ENCODE data around the gene SRC.
A peak's percentile ranks its signal among the peaks of the same experiment; 100 is the strongest.

The SRC gene

GRCh38 chr20:37345339-37346235 lies at the start of gene SRC:
SRC (plus strand) TSS chr20:37346140; CDS start chr20:37384154, 38,014 bp downstream.
- DNase-seq (ENCODE audit: low read depth in 1 of 2, low spot score in 1 of 2): peak; percentile 88 to 92
- in situ Hi-C loops (cut with HindIII; ENCODE audit: low pct_unique_long_range_greater_than_20kb, low sequenced_read_pairs): no loop called here
- no peak for TF ChIP-seq JUND (IDR thresholded peaks at IDR 0.05; ENCODE audit: low read depth)

- no peak for DNase-seq (ENCODE audit: low read depth in 1 of 2, low spot score in 1 of 2)
- in situ Hi-C loops (cut with HindIII; ENCODE audit: low pct_unique_long_range_greater_than_20kb, low sequenced_read_pairs): no loop called here
- no peak for TF ChIP-seq JUND (IDR thresholded peaks at IDR 0.05; ENCODE audit: low read depth)
Observed at GRCh38 chr20:37296371-37296770, 49.6 kb upstream of the SRC start.

GRCh38 chr20:37297066-37297736 lies 48.7 kb upstream of the SRC start:
- no peak for TF ChIP-seq JUND (IDR thresholded peaks at IDR 0.05; ENCODE audit: low read depth)
- no peak for DNase-seq (ENCODE audit: low read depth in 1 of 2, low spot score in 1 of 2)

GRCh38 chr20:37298190-37298939 lies 47.6 kb upstream of the SRC start:
- no peak for DNase-seq (ENCODE audit: low read depth in 1 of 2, low spot score in 1 of 2)
- TF ChIP-seq JUND (IDR thresholded peaks at IDR 0.05; ENCODE audit: low read depth): no peak
- in situ Hi-C loops (cut with HindIII; ENCODE audit: low pct_unique_long_range_greater_than_20kb, low sequenced_read_pairs): no loop called here

More at GRCh38 chr20:37297066-37297736, 48.7 kb upstream of the SRC start:
- in situ Hi-C loops (cut with HindIII; ENCODE audit: low pct_unique_long_range_greater_than_20kb, low sequenced_read_pairs): no loop called here

GRCh38 chr20:37299718-37300528 lies 46.0 kb upstream of the SRC start:
- DNase-seq (ENCODE audit: low read depth in 1 of 2, low spot score in 1 of 2): no peak
- no peak for TF ChIP-seq JUND (IDR thresholded peaks at IDR 0.05; ENCODE audit: low read depth)
- in situ Hi-C loops (cut with HindIII; ENCODE audit: low pct_unique_long_range_greater_than_20kb, low sequenced_read_pairs): no loop called here

- in situ Hi-C loops (cut with HindIII; ENCODE audit: low pct_unique_long_range_greater_than_20kb, low sequenced_read_pairs): no loop called here
- no peak for DNase-seq (ENCODE audit: low read depth in 1 of 2, low spot score in 1 of 2)
- no peak for TF ChIP-seq JUND (IDR thresholded peaks at IDR 0.05; ENCODE audit: low read depth)
Observed at GRCh38 chr20:37301120-37301519, 44.8 kb upstream of the SRC start.

- in situ Hi-C loops (cut with HindIII; ENCODE audit: low pct_unique_long_range_greater_than_20kb, low sequenced_read_pairs): no loop called here
- no peak for DNase-seq (ENCODE audit: low read depth in 1 of 2, low spot score in 1 of 2)
- TF ChIP-seq JUND (IDR thresholded peaks at IDR 0.05; ENCODE audit: low read depth): no peak
Observed at GRCh38 chr20:37301558-37301957, 44.4 kb upstream of the SRC start.

- in situ Hi-C loops (cut with HindIII; ENCODE audit: low pct_unique_long_range_greater_than_20kb, low sequenced_read_pairs): no loop called here
- no peak for DNase-seq (ENCODE audit: low read depth in 1 of 2, low spot score in 1 of 2)
- no peak for TF ChIP-seq JUND (IDR thresholded peaks at IDR 0.05; ENCODE audit: low read depth)
Observed at GRCh38 chr20:37302981-37303380, 43.0 kb upstream of the SRC start.

GRCh38 chr20:37303637-37304036 lies 42.3 kb upstream of the SRC start:
- no peak for DNase-seq (ENCODE audit: low read depth in 1 of 2, low spot score in 1 of 2)
- no peak for TF ChIP-seq JUND (IDR thresholded peaks at IDR 0.05; ENCODE audit: low read depth)
- in situ Hi-C loops (cut with HindIII; ENCODE audit: low pct_unique_long_range_greater_than_20kb, low sequenced_read_pairs): no loop called here

GRCh38 chr20:37305079-37305478 lies 40.9 kb upstream of the SRC start:
- TF ChIP-seq JUND (IDR thresholded peaks at IDR 0.05; ENCODE audit: low read depth): no peak

GRCh38 chr20:37305839-37306238 lies 40.1 kb upstream of the SRC start:
- in situ Hi-C loops (cut with HindIII; ENCODE audit: low pct_unique_long_range_greater_than_20kb, low sequenced_read_pairs): no loop called here
- no peak for DNase-seq (ENCODE audit: low read depth in 1 of 2, low spot score in 1 of 2)
- no peak for TF ChIP-seq JUND (IDR thresholded peaks at IDR 0.05; ENCODE audit: low read depth)

More at GRCh38 chr20:37305079-37305478, 40.9 kb upstream of the SRC start:
- DNase-seq (ENCODE audit: low read depth in 1 of 2, low spot score in 1 of 2): no peak
- in situ Hi-C loops (cut with HindIII; ENCODE audit: low pct_unique_long_range_greater_than_20kb, low sequenced_read_pairs): no loop called here

Measured in T47D (cell line).